B cell (primary cell): ENCODE results near the gene TANC1. TPM values are rescaled to one million over a fixed set of nuclear protein-coding genes. Genes with fewer than 3 reads are reported as not detected.

Source experiments
- ATAC-seq: fragments of 200-7000 bp; cut with Tn5 transposase; one replicate; pipeline ENCODE4 v1.10.0; 2021; ENCODE audit warnings: low read depth, mild to moderate bottlenecking, moderate number of reproducible peaks, moderate library complexity
- CTCF ChIA-PET: fragments of 350-600 bp; sonication (Branson Sonifier 250); formaldehyde crosslinking; loops from one replicate; lab custom pipeline; 2021; ENCODE audit warnings: antibody characterized with exemption, inconsistent platforms; lab: Charles Lee
- POLR2A ChIA-PET: fragments of 350-600 bp; sonication (Branson Sonifier 250); formaldehyde crosslinking; loops from one replicate; lab custom pipeline; 2021; ENCODE audit warnings: antibody characterized with exemption; lab: Charles Lee
- DNase-seq: peaks from one replicate; pipeline ENCODE4 v3.0.0; 2013
- H2AFZ ChIP-seq: 2 replicates; pipeline ENCODE4 v1.6.1; 2012; ENCODE audit warnings: mild to moderate bottlenecking, low read depth, low read length; ENCODE audit not compliant: insufficient read depth, poor library complexity, severe bottlenecking
- H3K27ac ChIP-seq, 2 donors: 1 replicate in 1 of 2; 2 replicates in 1 of 2; pipeline ENCODE4 v1.5.1; 2012 to 2013; ENCODE audit warnings: low read length in 2 of 2, mild to moderate bottlenecking in 2 of 2, moderate library complexity in 1 of 2
- H3K27me3 ChIP-seq, 4 experiments: fragments of 200-600 bp in 1 of 4; sonication (generic) in 1 of 4; replicated peaks in 1 of 4; 1 replicate in 2 of 4; 2 replicates in 2 of 4; pipeline versions ENCODE4 v1.6.1 to v1.7.0; 2013 to 2016; ENCODE audit warnings: low read length in 3 of 4, mild to moderate bottlenecking in 2 of 4, mixed read lengths in 1 of 4, moderate library complexity in 1 of 4; ENCODE audit not compliant: insufficient read depth in 4 of 4, control insufficient read depth in 3 of 4; ENCODE audit errors: control extremely low read depth in 1 of 4
- H3K36me3 ChIP-seq, 2 experiments: replicated peaks in 1 of 2; 1 replicate in 1 of 2; 2 replicates in 1 of 2; pipeline versions ENCODE4 v1.6.1 to v1.7.1; 2013; ENCODE audit warnings: low read length in 1 of 2; ENCODE audit not compliant: insufficient read depth in 2 of 2, control insufficient read depth in 1 of 2; ENCODE audit errors: control extremely low read depth in 1 of 2, extremely low read depth in 1 of 2
- H3K4me1 ChIP-seq, 2 donors: fragments of 200-600 bp in 1 of 2; sonication (generic) in 1 of 2; 1 replicate in 1 of 2; 2 replicates in 1 of 2; pipeline versions ENCODE4 v1.5.1 to v1.6.1; 2013 to 2017; ENCODE audit warnings: low read length in 2 of 2; ENCODE audit not compliant: control insufficient read depth in 2 of 2, insufficient read depth in 2 of 2
- H3K4me2 ChIP-seq: replicated peaks from 2 replicates; pipeline ENCODE3; 2012; ENCODE audit warnings: mild to moderate bottlenecking, low read depth, low read length; ENCODE audit not compliant: poor library complexity, severe bottlenecking
- H3K4me3 ChIP-seq, 5 experiments: fragments of 200-600 bp in 1 of 5; sonication (generic) in 1 of 5; 1 replicate in 3 of 5; 2 replicates in 2 of 5; pipeline versions ENCODE4 v1.5.1 to v1.7.0; 2011 to 2016; ENCODE audit warnings: low read length in 4 of 5, mild to moderate bottlenecking in 4 of 5, low read depth in 2 of 5, control low read depth in 1 of 5, moderate library complexity in 1 of 5; ENCODE audit not compliant: insufficient read depth in 1 of 5; ENCODE audit errors: control extremely low read depth in 1 of 5, extremely low read depth in 1 of 5
- H3K79me2 ChIP-seq: fragments of 200-600 bp; sonication (generic); one replicate; pipeline ENCODE4 v1.6.0; 2016; ENCODE audit warnings: low read length; ENCODE audit not compliant: control insufficient read depth, insufficient read depth
- H3K9ac ChIP-seq: fragments of 200-600 bp; sonication (generic); 2 replicates; pipeline ENCODE4 v1.6.1; 2017; ENCODE audit warnings: mild to moderate bottlenecking, low read length, moderate library complexity
- H3K9me3 ChIP-seq, 3 donors: one replicate each; pipeline versions ENCODE4 v1.6.1 to v1.7.1; 2013; ENCODE audit warnings: low read length in 2 of 3; ENCODE audit not compliant: control insufficient read depth in 2 of 3, insufficient read depth in 1 of 3; ENCODE audit errors: control extremely low read depth in 1 of 3
- H4K20me1 ChIP-seq: 2 replicates; pipeline ENCODE4 v1.6.0; 2012; ENCODE audit warnings: mild to moderate bottlenecking, low read length; ENCODE audit not compliant: insufficient read depth, control insufficient read depth, poor library complexity, severe bottlenecking
- H3K27ac Mint-ChIP-seq: one replicate; pipeline ENCODE4 v1.8.0; 2021; ENCODE audit warnings: mixed read lengths
- H3K27me3 Mint-ChIP-seq: one replicate; pipeline ENCODE4 v1.8.0; 2021; ENCODE audit warnings: mixed read lengths
- H3K4me1 Mint-ChIP-seq: one replicate; pipeline ENCODE4 v1.8.0; 2021; ENCODE audit warnings: mixed read lengths
- H3K4me3 Mint-ChIP-seq: one replicate; pipeline ENCODE4 v1.8.0; 2021; ENCODE audit warnings: mixed read lengths
- H3K9me3 Mint-ChIP-seq: one replicate; pipeline ENCODE4 v1.8.0; 2022; ENCODE audit warnings: mixed read lengths; ENCODE audit not compliant: insufficient read depth
- CTCF ChIP-seq: fragments of 200-600 bp; IDR thresholded peaks from one replicate; pipeline ENCODE4 v1.8.0; 2022; ENCODE audit warnings: antibody characterized with exemption, mild to moderate bottlenecking
- EZH2 ChIP-seq: IDR thresholded peaks from 2 replicates; pipeline ENCODE4 v1.6.1; 2012; ENCODE audit warnings: borderline replicate concordance, low read depth, mild to moderate bottlenecking, moderate library complexity, low read length; ENCODE audit not compliant: insufficient read depth, poor library complexity, severe bottlenecking
- WGBS: methylation state at CpG from one replicate; pipeline ENCODE4 v1.1.5; 2013; ENCODE audit warnings: missing lambda C conversion rate; ENCODE audit not compliant: insufficient coverage; 5-methylcytosine and 5-hydroxymethylcytosine counted together
- intact Hi-C: fragments of 100-400 bp; cut with micrococcal nuclease; formaldehyde crosslinking; loops from one replicate; pipeline ENCODE4 v1.10.0; 2022
- polyA plus RNA-seq: library from polyadenylated mRNA; depleted of rRNA; stranded (reverse); fragments of >200 nt; gene quantifications from 2 replicates; pipeline ENCODE4 v1.2.3, GENCODE V29; 2012
- total RNA-seq, 2 donors: library from RNA; stranded (reverse); fragments of 120-200 nt in 1 of 2; gene quantifications; 1 replicate in 1 of 2; 2 replicates in 1 of 2; pipeline versions ENCODE4 v1.2.3 to v1.2.4, GENCODE V29; 2013 to 2022

TANC1 gene
- total and polyA plus RNA-seq, 2 donors (not counting 1 experiment from before 2014, with no cell fraction given) = 0.13 TPM; not detected in 1

- ChIA-PET POLR2A (no interaction called here), CTCF (no interaction called here)
- Histone ChIP-seq H2AFZ (no peak overlapping the region), H4K20me1 (no peaks in the 10 kb centered on the region), H3K4me3 (no peak overlapping the region), H3K27ac (no peak overlapping the region), H3K36me3 (no peaks in the 10 kb centered on the region), H3K79me2 (no peaks in the 10 kb centered on the region), H3K27me3 (no peaks in the 10 kb centered on the region), H3K9ac (no peak overlapping the region), H3K4me1 (no peaks in the 10 kb centered on the region), H3K4me2 (no peak overlapping the region), H3K9me3 (peaks cover 0 to 1% (median 0%) of the 10 kb centered on the region in 3 donors)
- peaks cover 3% of the 10 kb centered on the region for H3K27me3 Mint-ChIP-seq
- H3K9me3 Mint-ChIP-seq = peaks cover 2% of the 10 kb centered on the region
- no peak overlapping the region for H3K4me3 Mint-ChIP-seq
- no peak for DNase-seq
- WGBS = 83% methylated on average over 1 of the region's 8 CpGs
- H3K27ac Mint-ChIP-seq = no peak overlapping the region
- intact Hi-C loops = no loop called here
- ATAC-seq = no peak
- TF ChIP-seq EZH2 (no peak), CTCF (no peak)
- no peaks in the 10 kb centered on the region for H3K4me1 Mint-ChIP-seq
Observed at GRCh38 chr2:158926478-158926948, 41.9 kb upstream of the TANC1 start.

DNA sequence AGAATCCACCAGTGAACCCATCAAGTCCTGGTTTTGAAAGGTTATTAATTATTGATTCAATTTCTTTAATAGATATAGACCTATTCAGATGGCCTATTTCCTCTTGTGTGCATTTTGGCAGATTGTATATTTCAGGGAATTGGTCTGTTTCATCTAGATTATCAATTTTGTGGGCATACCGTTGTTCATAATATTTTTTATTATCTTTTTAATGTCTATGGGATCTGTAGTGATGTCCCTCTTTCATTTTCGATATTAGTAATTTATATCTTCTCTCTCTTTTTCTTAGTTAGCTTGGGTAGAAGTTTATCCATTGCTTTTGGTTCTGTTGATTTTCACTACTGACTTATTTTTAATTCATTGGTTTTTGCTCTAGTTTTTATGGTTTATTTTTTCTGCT lies 39.9 kb upstream of the TANC1 start:
- Mint-ChIP-seq H3K4me1 (no peaks in the 10 kb centered on the region), H3K27me3 (peaks cover 3% of the 10 kb centered on the region), H3K9me3 (peaks cover 2% of the 10 kb centered on the region), H3K4me3 (no peak overlapping the region), H3K27ac (no peak overlapping the region)
- Histone ChIP-seq H3K9me3 (peaks cover 0 to 1% (median 0%) of the 10 kb centered on the region in 3 donors), H3K27ac (no peak overlapping the region), H4K20me1 (no peaks in the 10 kb centered on the region), H3K9ac (no peak overlapping the region), H2AFZ (no peak overlapping the region), H3K36me3 (no peaks in the 10 kb centered on the region), H3K4me3 (no peak overlapping the region), H3K79me2 (no peaks in the 10 kb centered on the region), H3K27me3 (no peaks in the 10 kb centered on the region), H3K4me1 (no peaks in the 10 kb centered on the region), H3K4me2 (no peak overlapping the region)
- WGBS = no CpG with 5 or more reads among the region's 2 CpGs
- intact Hi-C loops = no loop called here
- ChIA-PET CTCF (no interaction called here), POLR2A (no interaction called here)
- no peak for TF ChIP-seq CTCF
- no peak for TF ChIP-seq EZH2
- no peak for ATAC-seq
- no peak for DNase-seq
